Measurements from ENCODE around the gene PRKCA.

The PRKCA gene

GRCh38 chr17:66460558-66460957 lies 158.1 kb downstream of the PRKCA start:
- TF ChIP-seq CTCF (IDR thresholded peaks at IDR 0.05; ENCODE audit: control insufficient read depth, extremely low read depth, insufficient read depth) = no peak
- no peak overlapping the region for H3K4me3 ChIP-seq (ENCODE audit: low read depth, low read length)
- no peak for DNase-seq (ENCODE audit: low read depth)

GRCh38 chr17:66461343-66461995 lies 159.1 kb downstream of the PRKCA start:
- no peak overlapping the region for H3K4me3 ChIP-seq (ENCODE audit: low read depth, low read length)
- TF ChIP-seq CTCF (IDR thresholded peaks at IDR 0.05; ENCODE audit: control insufficient read depth, extremely low read depth, insufficient read depth) = no peak
- DNase-seq (ENCODE audit: low read depth) = no peak

GRCh38 chr17:66462010-66462409 lies 159.6 kb downstream of the PRKCA start:
- TF ChIP-seq CTCF (IDR thresholded peaks at IDR 0.05; ENCODE audit: control insufficient read depth, extremely low read depth, insufficient read depth) = no peak
- H3K4me3 ChIP-seq (ENCODE audit: low read depth, low read length) = no peak overlapping the region
- DNase-seq (ENCODE audit: low read depth) = no peak

GRCh38 chr17:66464921-66465320 lies 162.5 kb downstream of the PRKCA start:
- TF ChIP-seq CTCF (IDR thresholded peaks at IDR 0.05; ENCODE audit: control insufficient read depth, extremely low read depth, insufficient read depth) = no peak
- no peak for DNase-seq (ENCODE audit: low read depth)
- H3K4me3 ChIP-seq (ENCODE audit: low read depth, low read length) = no peak overlapping the region

GRCh38 chr17:66465701-66466100 lies 163.3 kb downstream of the PRKCA start:
- TF ChIP-seq CTCF (IDR thresholded peaks at IDR 0.05; ENCODE audit: control insufficient read depth, extremely low read depth, insufficient read depth) = no peak
- no peak overlapping the region for H3K4me3 ChIP-seq (ENCODE audit: low read depth, low read length)
- DNase-seq (ENCODE audit: low read depth) = no peak

GRCh38 chr17:66466106-66466820 lies 163.8 kb downstream of the PRKCA start:
- DNase-seq (ENCODE audit: low read depth) = no peak
- TF ChIP-seq CTCF (IDR thresholded peaks at IDR 0.05; ENCODE audit: control insufficient read depth, extremely low read depth, insufficient read depth) = no peak
- H3K4me3 ChIP-seq (ENCODE audit: low read depth, low read length) = no peak overlapping the region
